ENCODE data around the gene NBAS.

DNA sequence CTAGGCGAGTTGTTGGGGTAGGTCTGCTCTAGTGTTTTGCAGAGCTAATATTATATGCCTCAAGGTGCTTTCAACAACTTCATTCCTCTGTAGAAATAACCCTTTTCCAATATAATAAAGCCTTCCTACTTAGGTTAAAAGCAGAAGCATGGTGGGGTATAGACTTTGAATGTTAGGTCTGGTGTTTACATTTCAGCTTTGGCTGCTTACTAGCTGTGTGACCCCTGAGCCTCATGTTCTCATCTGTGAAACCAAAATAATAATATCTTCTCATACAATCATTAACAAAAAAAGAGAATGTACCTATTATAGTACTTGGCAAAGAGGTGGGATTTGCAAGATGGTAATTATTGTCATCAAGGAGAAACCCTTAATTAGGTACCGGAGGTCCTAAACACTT is 386.6 kb downstream of the NBAS start:
- TF ChIP-seq, protein P1, sequence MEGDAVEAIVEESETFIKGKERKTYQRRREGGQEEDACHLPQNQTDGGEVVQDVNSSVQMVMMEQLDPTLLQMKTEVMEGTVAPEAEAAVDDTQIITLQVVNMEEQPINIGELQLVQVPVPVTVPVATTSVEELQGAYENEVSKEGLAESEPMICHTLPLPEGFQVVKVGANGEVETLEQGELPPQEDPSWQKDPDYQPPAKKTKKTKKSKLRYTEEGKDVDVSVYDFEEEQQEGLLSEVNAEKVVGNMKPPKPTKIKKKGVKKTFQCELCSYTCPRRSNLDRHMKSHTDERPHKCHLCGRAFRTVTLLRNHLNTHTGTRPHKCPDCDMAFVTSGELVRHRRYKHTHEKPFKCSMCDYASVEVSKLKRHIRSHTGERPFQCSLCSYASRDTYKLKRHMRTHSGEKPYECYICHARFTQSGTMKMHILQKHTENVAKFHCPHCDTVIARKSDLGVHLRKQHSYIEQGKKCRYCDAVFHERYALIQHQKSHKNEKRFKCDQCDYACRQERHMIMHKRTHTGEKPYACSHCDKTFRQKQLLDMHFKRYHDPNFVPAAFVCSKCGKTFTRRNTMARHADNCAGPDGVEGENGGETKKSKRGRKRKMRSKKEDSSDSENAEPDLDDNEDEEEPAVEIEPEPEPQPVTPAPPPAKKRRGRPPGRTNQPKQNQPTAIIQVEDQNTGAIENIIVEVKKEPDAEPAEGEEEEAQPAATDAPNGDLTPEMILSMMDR (IDR thresholded peaks at IDR 0.05; ENCODE audit: insufficient read depth, low read depth, low read length), result no peak
- TF ChIP-seq EZH2 (IDR thresholded peaks at IDR 0.05; ENCODE audit: insufficient read depth, low read length), result no peak

Data from astrocyte (in vitro differentiated cells and primary cell).